Uterus (tissue), 2 donors: Measurements from ENCODE around the gene CCDC93.

ENCODE experiments used
- CTCF ChIP-seq, 4 experiments: fragments of 200-600 bp in 2 of 4; fragments of 450-650 bp in 2 of 4; sonication (generic) in 2 of 4; IDR thresholded peaks; one replicate each; pipeline ENCODE4 v1.5.1; 2016 to 2019; ENCODE audit warnings: antibody characterized with exemption in 4 of 4, mild to moderate bottlenecking in 2 of 4, moderate library complexity in 1 of 4
- POLR2A ChIP-seq, 2 donors: fragments of 450-650 bp; IDR thresholded peaks; one replicate each; pipeline ENCODE4 v1.6.1; 2016; ENCODE audit warnings: antibody characterized with exemption in 2 of 2, mild to moderate bottlenecking in 1 of 2, moderate library complexity in 1 of 2

- TF ChIP-seq POLR2A (IDR thresholded peaks at IDR 0.05) (no peak), CTCF (IDR thresholded peaks at IDR 0.05) (no peak)
Observed at GRCh38 chr2:117967977-117968718, 45.7 kb downstream of the CCDC93 start.
